ENCODE data around the gene NEDD8. TPM values are rescaled to one million over a fixed set of nuclear protein-coding genes. Genes with fewer than 3 reads are reported as not detected.

NEDD8 gene
- total RNA-seq, 1 donor from 2014 or later: 169 TPM

DNA sequence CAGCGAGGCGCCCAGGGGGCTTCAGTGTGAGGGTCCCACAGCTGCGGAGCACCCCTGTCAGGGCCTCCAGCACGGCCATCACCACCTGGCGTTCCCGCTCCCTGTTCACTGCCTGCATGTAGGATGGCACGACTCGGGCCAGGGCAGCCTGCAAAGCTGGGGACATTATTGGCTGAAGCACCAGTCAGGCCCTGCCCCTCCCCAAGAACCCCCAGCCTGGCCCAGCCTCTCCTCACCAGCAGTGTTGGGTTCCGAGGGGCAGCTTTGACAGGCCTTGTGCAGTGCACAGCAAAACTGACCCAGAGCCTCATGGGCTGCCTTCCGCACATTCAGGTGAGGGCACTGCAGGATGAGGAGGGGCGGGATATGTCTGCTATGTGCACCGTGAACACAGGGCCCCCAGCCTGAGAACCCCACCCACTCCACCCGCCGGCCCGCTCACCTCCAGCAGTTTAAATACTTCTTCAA is 49.1 kb downstream of the NEDD8 start:
- peaks cover 8% of the 10 kb centered on the region for H3K4me1 Mint-ChIP-seq (ENCODE audit: low read depth, unreplicated experiment)
- H3K9me3 Mint-ChIP-seq (ENCODE audit: unreplicated experiment): peaks cover 7% of the 10 kb centered on the region
- TF ChIP-seq, protein P1, sequence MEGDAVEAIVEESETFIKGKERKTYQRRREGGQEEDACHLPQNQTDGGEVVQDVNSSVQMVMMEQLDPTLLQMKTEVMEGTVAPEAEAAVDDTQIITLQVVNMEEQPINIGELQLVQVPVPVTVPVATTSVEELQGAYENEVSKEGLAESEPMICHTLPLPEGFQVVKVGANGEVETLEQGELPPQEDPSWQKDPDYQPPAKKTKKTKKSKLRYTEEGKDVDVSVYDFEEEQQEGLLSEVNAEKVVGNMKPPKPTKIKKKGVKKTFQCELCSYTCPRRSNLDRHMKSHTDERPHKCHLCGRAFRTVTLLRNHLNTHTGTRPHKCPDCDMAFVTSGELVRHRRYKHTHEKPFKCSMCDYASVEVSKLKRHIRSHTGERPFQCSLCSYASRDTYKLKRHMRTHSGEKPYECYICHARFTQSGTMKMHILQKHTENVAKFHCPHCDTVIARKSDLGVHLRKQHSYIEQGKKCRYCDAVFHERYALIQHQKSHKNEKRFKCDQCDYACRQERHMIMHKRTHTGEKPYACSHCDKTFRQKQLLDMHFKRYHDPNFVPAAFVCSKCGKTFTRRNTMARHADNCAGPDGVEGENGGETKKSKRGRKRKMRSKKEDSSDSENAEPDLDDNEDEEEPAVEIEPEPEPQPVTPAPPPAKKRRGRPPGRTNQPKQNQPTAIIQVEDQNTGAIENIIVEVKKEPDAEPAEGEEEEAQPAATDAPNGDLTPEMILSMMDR (IDR thresholded peaks at IDR 0.05; ENCODE audit: partially characterized antibody, unreplicated experiment): no peak
- DNase-seq: no peak
- no peak overlapping the region for H3K4me3 Mint-ChIP-seq (ENCODE audit: unreplicated experiment)
- no peaks in the 10 kb centered on the region for H3K36me3 Mint-ChIP-seq (ENCODE audit: unreplicated experiment)
- no peak overlapping the region for H3K27ac Mint-ChIP-seq (ENCODE audit: unreplicated experiment)
- peaks cover 8% of the 10 kb centered on the region for H3K27me3 Mint-ChIP-seq (ENCODE audit: unreplicated experiment)

DNA sequence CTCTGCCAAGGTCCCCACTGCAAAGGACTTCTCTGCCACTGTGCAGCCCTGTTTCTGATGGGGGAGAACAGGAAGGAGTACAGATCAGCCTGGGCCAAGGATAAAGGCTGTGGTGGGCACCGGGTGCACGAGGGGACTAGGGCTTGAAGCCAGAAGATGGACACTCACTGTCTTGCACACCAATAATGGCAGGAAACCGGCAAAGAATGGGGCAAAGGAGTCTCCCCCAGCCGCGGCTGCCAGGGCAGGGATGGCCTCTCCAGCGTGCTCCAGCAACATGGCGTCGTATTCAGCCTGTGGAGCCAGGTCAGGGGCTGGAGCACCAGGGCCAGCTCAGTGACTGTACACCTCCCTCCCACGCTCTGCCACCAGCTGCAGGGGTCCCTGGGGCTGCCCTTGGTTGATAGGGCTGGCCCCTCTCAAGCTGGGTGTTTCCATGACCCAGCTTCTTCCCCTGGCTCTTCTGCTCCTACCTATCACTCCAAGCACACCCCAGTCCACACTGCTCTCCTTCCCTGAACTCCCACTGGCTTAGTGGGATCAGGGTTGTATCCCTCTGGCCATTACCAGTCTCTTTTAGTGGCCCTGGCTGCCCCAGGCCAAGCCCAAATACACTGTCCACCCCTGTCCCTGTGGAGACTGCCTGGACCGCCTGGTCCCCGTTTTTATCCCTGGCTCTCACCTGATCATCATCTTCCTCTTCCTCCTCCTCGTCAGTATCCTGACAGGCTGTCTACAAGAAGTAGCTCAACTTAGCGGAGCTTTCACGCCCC is 49.9 kb downstream of the NEDD8 start:
- H3K27ac Mint-ChIP-seq (ENCODE audit: unreplicated experiment): no peak overlapping the region
- H3K9me3 Mint-ChIP-seq (ENCODE audit: unreplicated experiment): peaks cover 7% of the 10 kb centered on the region
- H3K4me3 Mint-ChIP-seq (ENCODE audit: unreplicated experiment): no peak overlapping the region
- H3K4me1 Mint-ChIP-seq (ENCODE audit: low read depth, unreplicated experiment): peaks cover 8% of the 10 kb centered on the region
- no peaks in the 10 kb centered on the region for H3K36me3 Mint-ChIP-seq (ENCODE audit: unreplicated experiment)
- DNase-seq: no peak
- H3K27me3 Mint-ChIP-seq (ENCODE audit: unreplicated experiment): peaks cover 6% of the 10 kb centered on the region
- TF ChIP-seq, protein P1 (IDR thresholded peaks at IDR 0.05; ENCODE audit: partially characterized antibody, unreplicated experiment): no peak

DNA sequence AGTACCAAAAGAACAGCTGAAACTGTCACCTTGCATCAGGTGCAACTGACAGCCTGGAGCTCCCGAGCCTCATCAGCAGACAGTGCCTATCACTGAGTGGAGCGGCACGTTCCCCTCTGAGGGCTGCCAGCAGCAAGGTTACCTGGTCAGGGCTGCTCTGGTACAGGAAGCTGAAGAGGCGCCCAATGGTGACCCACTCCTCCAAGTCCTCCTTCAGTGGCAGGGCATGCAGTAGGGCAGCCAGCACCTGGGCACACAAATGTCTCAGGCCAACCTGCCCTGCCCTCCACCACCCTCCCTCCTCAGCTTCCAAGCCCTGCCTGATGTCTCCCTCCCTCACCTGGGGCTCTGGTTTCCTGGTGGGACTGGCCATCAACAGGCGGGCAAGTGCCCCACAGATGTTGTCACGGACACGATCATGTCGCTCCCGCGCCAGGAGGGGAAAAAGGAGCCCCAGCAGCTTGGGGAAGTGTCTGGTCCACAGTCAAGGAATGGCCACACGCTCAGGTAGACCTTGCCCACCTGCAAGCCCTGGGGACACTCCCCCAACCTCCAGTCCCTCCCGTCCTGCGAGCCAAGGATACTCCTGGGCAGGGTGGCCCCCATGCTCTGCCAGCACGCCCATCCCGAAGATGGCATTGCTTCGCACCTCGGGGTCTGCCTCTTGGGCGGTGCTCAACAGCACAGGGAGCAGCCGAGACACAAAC is 50.6 kb downstream of the NEDD8 start:
- Mint-ChIP-seq H3K4me1 (ENCODE audit: low read depth, unreplicated experiment) (peaks cover 8% of the 10 kb centered on the region), H3K4me3 (ENCODE audit: unreplicated experiment) (no peak overlapping the region), H3K27ac (ENCODE audit: unreplicated experiment) (no peak overlapping the region), H3K27me3 (ENCODE audit: unreplicated experiment) (peaks cover 6% of the 10 kb centered on the region), H3K36me3 (ENCODE audit: unreplicated experiment) (no peaks in the 10 kb centered on the region), H3K9me3 (ENCODE audit: unreplicated experiment) (peaks cover 7% of the 10 kb centered on the region)
- no peak for DNase-seq
- TF ChIP-seq, protein P1 (IDR thresholded peaks at IDR 0.05; ENCODE audit: partially characterized antibody, unreplicated experiment): no peak

DNA sequence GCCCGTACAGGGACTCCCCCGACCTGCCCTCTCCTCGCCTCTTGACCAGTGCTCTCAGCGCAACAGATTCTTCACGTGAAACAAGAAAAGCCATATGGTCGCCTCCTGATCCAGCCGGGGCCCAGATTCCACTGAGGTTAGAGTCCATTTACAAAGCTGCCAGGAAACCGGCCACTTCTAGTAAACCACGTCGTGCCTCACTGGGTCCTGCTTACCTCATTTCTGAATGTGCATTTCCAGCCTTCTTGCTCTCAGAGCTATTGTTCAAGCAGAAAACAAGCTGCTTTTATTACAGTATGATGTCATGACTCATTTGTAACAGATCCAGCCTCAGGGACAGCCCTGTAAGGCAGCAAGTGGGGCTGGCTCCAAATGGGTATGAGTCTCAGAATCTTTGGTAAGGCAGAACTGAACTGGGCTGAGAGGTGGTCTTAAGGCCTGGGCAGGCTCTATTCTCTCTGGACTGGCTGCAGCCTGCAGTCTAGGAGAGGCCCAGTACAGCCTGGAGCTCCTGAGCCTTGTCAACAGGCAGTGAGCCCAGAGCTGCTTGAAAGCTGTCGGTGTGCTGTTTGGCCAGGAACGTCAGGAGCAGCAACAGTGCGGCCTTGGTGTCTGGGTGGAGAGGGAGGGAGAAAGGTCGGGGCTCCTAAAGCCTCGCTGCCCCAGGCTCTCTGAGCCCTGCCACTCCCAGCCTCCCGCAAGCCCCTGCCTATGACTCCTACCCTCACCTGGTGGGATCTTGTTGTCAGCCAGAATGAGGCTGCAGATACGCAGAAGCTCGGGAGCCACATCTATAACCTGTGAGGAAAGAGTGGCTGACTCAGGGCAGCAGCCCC is 52.0 kb downstream of the NEDD8 start:
- TF ChIP-seq, protein P1 (IDR thresholded peaks at IDR 0.05; ENCODE audit: partially characterized antibody, unreplicated experiment): no peak
- H3K27me3 Mint-ChIP-seq (ENCODE audit: unreplicated experiment): peaks cover 6% of the 10 kb centered on the region
- H3K4me1 Mint-ChIP-seq (ENCODE audit: low read depth, unreplicated experiment): peaks cover 8% of the 10 kb centered on the region
- H3K27ac Mint-ChIP-seq (ENCODE audit: unreplicated experiment): peak overlapping the region; percentile 78
- H3K4me3 Mint-ChIP-seq (ENCODE audit: unreplicated experiment): peak overlapping the region; percentile 30
- H3K36me3 Mint-ChIP-seq (ENCODE audit: unreplicated experiment): no peaks in the 10 kb centered on the region
- peaks cover 7% of the 10 kb centered on the region for H3K9me3 Mint-ChIP-seq (ENCODE audit: unreplicated experiment)
- no peak for DNase-seq
